Thoracic aorta (tissue), 2 donors: ENCODE results near the gene SEC14L5. TPM values are rescaled to one million over a fixed set of nuclear protein-coding genes. Genes with fewer than 3 reads are reported as not detected.

Experiments used
- ATAC-seq: fragments of 150-250 bp; one replicate; pipeline ENCODE4 v1.8.0; 2017; ENCODE audit warnings: low read depth; ENCODE audit not compliant: insufficient number of reproducible peaks, low FRiP score
- DNase-seq: peaks from one replicate; pipeline ENCODE4 v3.0.0-alpha.2; 2020; ENCODE audit warnings: low spot score
- H3K27ac ChIP-seq, 2 donors: fragments of 200-600 bp; sonication (generic); 1 replicate in 1 of 2; 2 replicates in 1 of 2; pipeline ENCODE4 v1.5.1; 2016; ENCODE audit warnings: mild to moderate bottlenecking in 2 of 2, moderate library complexity in 2 of 2
- H3K27me3 ChIP-seq: fragments of 200-600 bp; sonication (generic); replicated peaks from 2 replicates; pipeline ENCODE4 v1.6.0; 2016; ENCODE audit warnings: mild to moderate bottlenecking; ENCODE audit not compliant: insufficient read depth
- H3K36me3 ChIP-seq: fragments of 200-600 bp; sonication (generic); one replicate; pipeline ENCODE4 v1.5.1; 2016
- H3K4me1 ChIP-seq, 2 donors: fragments of 200-600 bp; sonication (generic); 1 replicate in 1 of 2; 2 replicates in 1 of 2; pipeline versions ENCODE4 v1.5.1 to v1.6.0; 2016; ENCODE audit warnings: low read depth in 2 of 2, mild to moderate bottlenecking in 1 of 2; ENCODE audit not compliant: control insufficient read depth in 1 of 2
- H3K4me3 ChIP-seq: fragments of 200-600 bp; sonication (generic); 2 replicates; pipeline ENCODE4 v1.5.1; 2016; ENCODE audit warnings: mild to moderate bottlenecking
- H3K9me3 ChIP-seq: fragments of 200-600 bp; sonication (generic); 2 replicates; pipeline ENCODE4 v1.5.1; 2016
- CTCF ChIP-seq: fragments of 200-600 bp; sonication (generic); IDR thresholded peaks from one replicate; pipeline ENCODE4 v1.5.1; 2019; ENCODE audit warnings: antibody characterized with exemption
- total RNA-seq, 2 donors: library from RNA; depleted of rRNA; stranded (reverse); fragments of >200 nt; gene quantifications; one replicate each; pipeline versions ENCODE4 v1.1.0 to v1.2.3, GENCODE V29; 2016

SEC14L5 gene
- total RNA-seq, 2 donors from 2014 or later = 0.92 to 4.6 TPM

GRCh38 chr16:4935241-4935855 is 22.8 kb upstream of the SEC14L5 start:
- Histone ChIP-seq H3K9me3 (no peaks in the 10 kb centered on the region), H3K36me3 (no peaks in the 10 kb centered on the region), H3K27me3 (no peaks in the 10 kb centered on the region), H3K27ac (peak overlapping the region in 1 of 2 donors; percentile 25), H3K4me1 (peaks cover 22 to 39% of the 10 kb centered on the region in 2 donors), H3K4me3 (peak overlapping the region; percentile 80)
- peak; percentile 68 for DNase-seq
- TF ChIP-seq CTCF = no peak
- ATAC-seq = peak; percentile 78

- H3K4me3 ChIP-seq = peak overlapping the region; percentile 80
- H3K9me3 ChIP-seq = no peaks in the 10 kb centered on the region
- H3K36me3 ChIP-seq = no peaks in the 10 kb centered on the region
- ATAC-seq = no peak
- peak; percentile 29 for TF ChIP-seq CTCF
- H3K27me3 ChIP-seq = no peaks in the 10 kb centered on the region
- H3K4me1 ChIP-seq = peaks cover 22 to 39% of the 10 kb centered on the region in 2 donors
- peak overlapping the region in 1 of 2 donors; percentile 45 for H3K27ac ChIP-seq
- no peak for DNase-seq
These were observed 21.7 kb upstream of the SEC14L5 start for GRCh38 chr16:4936181-4936990.

GRCh38 chr16:4936991-4937781 is 20.9 kb upstream of the SEC14L5 start, which contains the start of gene PPL:
PPL (minus strand) TSS chr16:4937148; CDS start chr16:4937045, 103 bp downstream.
- Histone ChIP-seq H3K4me1 (peaks cover 22 to 41% of the 10 kb centered on the region in 2 donors), H3K27ac (peak within 1 kb of the TSS; percentile 31 to 52), H3K36me3 (no peaks in the 10 kb centered on the region), H3K4me3 (peak within 1 kb of the TSS; percentile 80), H3K27me3 (no peaks in the 10 kb centered on the region), H3K9me3 (no peaks in the 10 kb centered on the region)
- ATAC-seq (no peak), DNase-seq (no peak)
- no peak for TF ChIP-seq CTCF

GRCh38 chr16:4937782-4938682 is 20.1 kb upstream of the SEC14L5 start:
- Histone ChIP-seq H3K27ac (peak overlapping the region; percentile 31 to 52), H3K9me3 (no peaks in the 10 kb centered on the region), H3K4me3 (no peak overlapping the region), H3K27me3 (no peaks in the 10 kb centered on the region), H3K4me1 (peaks cover 30 to 50% of the 10 kb centered on the region in 2 donors), H3K36me3 (no peaks in the 10 kb centered on the region)
- ATAC-seq = no peak
- DNase-seq = no peak
- no peak for TF ChIP-seq CTCF
